ENCODE measurements around the gene L3MBTL4. TPM values are rescaled to one million over a fixed set of nuclear protein-coding genes. Genes with fewer than 3 reads are reported as not detected.

The L3MBTL4 gene
- total RNA-seq, 1 donor from 2014 or later, result 8.0 TPM

- DNase-seq, result no peak
These were observed 434.7 kb downstream of the L3MBTL4 start for GRCh38 chr18:5979971-5980457.

DNA sequence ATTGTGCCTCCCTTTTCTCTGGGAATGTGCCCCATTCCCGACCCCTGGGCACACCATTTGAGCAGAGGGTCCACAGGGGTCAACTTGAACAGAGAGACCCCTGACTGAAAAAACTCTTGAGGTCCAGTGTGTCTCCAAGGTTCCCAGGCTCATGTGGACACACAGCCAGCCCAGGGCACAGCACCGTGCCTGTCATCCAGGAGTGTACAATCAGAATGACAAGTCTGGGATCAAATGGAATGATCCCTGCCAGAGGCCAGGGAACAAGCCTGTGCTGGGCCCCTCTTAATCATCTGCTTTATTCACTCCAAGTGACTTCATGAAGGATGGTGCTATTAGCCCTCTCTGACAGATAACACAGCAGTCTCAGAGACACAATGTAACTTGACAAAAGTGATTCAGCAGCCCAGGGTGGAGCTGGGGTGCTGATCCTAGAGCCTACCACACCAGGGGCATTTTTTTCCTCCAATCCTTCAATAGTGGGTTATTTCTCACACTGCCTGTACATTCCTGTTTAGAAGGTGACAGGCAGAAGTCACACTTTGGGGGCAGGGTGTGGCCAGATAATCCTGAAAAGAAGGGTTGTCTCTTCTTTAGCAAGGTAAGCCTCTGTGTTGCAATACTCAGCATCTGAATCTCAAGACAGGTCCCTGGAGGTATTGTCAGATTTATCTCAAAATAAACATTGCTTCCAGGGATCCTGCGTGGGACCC lies 435.4 kb downstream of the L3MBTL4 start:
- no peak for DNase-seq

DNA sequence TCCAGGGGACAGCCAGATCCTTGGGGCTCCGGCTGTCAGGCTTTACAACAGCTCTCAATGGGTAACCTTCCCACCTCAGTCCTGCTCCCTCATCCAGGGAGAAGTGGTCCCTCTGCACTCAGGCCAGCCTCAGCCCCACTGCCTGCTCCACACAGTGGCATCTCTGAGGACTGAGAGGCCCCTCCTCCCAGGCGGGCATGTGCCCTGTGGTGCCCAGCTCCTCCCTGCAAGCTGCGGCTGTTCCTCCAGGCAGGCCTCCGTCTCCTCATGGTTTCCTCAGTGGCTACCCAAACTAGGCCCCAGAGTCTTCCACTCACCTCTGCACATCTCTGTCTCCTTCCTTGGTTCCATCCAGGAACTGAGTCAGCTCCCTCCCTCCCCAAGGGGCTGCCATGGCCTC lies 437.7 kb downstream of the L3MBTL4 start:
- no peak for DNase-seq

- DNase-seq, result no peak
These were observed 439.4 kb downstream of the L3MBTL4 start for GRCh38 chr18:5975111-5976002.

DNA sequence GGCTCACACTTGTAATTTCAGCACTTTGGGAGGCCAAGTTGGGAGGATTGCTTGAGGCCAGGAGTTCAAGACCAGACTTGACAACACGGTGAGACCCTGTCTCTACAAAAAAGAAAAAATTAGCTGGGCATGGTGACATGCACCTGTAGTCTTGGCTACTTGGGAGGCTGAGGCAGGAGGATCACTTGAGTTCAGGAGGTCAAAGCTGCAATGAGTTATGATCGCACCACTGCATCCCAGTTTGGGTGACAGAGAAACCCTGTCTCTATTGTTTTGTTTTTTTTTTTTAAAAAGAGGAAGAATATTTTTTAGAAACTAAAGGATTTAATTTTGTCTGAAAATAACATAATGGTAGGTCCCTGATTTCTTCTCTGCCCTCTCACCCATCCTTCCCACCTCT lies 440.0 kb downstream of the L3MBTL4 start:
- DNase-seq, result no peak

GRCh38 chr18:5973099-5973498 lies 441.6 kb downstream of the L3MBTL4 start:
- DNase-seq, result no peak

DNA sequence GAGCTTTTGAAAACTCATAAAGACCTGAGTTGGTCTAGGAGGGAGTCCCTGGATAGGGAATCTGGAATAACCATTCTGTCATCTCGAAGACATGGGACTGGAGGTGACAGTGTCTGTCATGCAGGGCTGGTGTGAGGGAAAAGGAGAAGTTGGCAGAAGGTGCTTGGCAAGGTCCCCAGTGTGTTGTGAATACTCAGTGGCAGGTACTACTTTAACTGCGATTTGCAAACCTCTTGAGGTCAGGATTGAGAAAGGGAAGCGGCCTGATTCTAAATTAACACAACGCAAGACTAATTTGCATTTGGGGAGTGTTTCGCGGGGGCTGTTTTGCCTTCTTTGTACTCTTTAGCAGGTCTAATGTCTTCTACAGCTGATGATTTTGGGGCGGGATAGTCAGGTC lies 442.4 kb downstream of the L3MBTL4 start:
- DNase-seq, result no peak

DNA sequence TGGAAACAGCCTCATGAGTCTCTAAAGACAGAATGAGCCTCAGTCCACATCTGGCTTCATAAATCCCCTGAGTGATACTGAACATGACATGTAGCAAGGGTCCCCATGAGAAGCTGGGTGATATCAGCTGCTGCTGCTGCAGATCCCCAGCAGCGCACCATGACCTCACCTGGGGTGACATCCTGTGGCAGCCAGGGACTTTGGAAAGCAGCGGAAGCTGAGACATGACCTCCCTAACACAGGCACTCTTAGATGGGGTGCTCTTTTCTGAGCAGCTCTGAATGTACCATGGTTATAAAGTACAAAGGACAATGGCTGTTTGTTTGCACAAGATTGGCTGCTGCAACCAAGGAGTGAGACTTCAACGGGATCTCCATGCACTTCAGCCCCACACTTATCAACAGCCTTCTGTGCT lies 444.7 kb downstream of the L3MBTL4 start:
- DNase-seq, result no peak

DNA sequence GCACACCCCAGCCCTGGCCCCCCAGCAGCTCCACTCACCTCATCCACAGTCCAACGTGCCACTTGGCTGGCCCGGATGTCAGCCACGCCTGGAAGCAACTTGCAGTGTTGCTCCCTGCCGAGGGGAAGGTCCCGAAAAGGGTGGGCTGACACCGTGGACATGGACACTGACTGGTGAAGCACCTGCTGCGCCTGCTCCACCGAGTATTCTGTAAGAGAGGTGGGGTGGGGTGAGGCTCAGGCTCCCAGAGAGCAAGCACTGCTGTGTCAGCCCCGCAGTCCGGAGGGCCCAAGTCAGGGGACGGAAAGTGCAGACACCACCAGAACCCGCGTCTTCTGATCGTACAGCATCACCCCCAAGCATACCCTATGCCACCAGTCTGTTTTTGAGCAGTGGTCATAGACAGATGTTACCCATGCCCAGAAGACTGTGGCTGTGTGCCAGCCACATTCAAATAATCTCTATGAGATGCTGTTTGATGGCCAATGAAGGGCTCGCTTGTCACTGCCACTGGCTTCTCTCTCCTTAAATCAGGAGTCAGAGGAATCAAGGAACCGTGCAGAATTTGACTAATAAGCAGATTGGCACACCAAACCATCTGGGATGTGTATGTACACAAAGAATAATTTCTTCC lies 445.2 kb downstream of the L3MBTL4 start:
- DNase-seq, result no peak

GRCh38 chr18:5967666-5968065 lies 447.0 kb downstream of the L3MBTL4 start:
- DNase-seq, result no peak

DNA sequence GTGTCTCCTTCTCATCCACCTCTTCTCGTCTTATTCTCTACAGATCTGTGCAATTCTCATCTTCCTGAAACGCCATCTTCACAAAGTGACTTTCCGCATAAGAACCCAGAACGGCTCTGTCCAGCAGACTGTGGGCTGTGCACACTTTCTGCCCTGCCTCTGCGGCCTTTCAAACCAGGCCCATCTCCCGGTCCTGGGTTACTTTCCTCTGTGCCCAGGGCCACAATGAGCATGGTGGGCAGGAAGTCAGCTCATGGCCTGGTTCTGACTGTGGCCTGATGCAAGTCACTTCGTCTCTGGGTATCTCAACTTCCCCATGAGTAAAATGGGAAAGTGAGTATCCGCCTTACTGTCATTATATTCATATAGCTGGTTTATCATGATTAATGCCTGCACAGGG lies 447.7 kb downstream of the L3MBTL4 start:
- DNase-seq, result no peak

DNA sequence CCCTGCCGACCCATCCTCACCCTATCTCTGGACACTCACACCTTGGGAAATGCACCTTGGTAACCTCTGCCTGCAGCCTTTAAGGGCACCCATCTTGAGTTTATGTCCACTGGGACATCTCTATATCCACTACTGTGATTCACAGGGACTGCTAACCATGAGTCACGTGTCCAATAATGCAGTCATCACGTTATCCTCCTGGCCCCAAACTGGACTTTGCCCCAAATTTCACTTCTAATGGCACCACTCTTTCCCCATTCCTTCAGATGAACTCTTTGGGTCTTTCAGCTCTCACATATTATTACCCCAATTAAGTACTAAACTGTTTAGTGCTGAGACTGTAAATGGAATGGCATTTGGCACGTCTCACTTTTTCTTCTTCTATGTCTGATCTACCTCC lies 448.2 kb downstream of the L3MBTL4 start:
- no peak for DNase-seq

DNA sequence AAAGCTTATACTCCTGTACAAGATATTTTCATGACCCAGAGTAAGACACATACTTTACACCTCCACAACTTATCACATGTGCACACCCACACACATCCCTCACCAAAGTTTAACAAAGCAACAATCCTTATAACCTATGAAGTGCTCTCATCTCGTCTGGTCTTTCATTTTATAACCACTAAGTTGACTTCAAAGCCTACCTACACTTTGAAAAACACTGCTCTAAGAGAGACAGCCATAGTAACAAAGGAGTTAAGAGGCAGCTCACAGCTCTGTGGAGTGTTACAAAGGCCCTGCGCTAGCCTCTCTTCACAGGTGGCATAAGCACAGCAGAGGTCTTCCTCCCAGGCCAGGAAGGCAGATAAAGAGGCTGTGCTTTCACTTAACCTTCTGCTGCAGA lies 449.7 kb downstream of the L3MBTL4 start:
- DNase-seq, result no peak

- DNase-seq, result no peak
These were observed 450.1 kb downstream of the L3MBTL4 start for GRCh38 chr18:5964596-5964995.

GRCh38 chr18:5964108-5964507 lies 450.6 kb downstream of the L3MBTL4 start:
- no peak for DNase-seq

GRCh38 chr18:5963267-5963666 lies 451.4 kb downstream of the L3MBTL4 start:
- DNase-seq, result no peak

GRCh38 chr18:5962362-5962761 lies 452.3 kb downstream of the L3MBTL4 start:
- no peak for DNase-seq

DNA sequence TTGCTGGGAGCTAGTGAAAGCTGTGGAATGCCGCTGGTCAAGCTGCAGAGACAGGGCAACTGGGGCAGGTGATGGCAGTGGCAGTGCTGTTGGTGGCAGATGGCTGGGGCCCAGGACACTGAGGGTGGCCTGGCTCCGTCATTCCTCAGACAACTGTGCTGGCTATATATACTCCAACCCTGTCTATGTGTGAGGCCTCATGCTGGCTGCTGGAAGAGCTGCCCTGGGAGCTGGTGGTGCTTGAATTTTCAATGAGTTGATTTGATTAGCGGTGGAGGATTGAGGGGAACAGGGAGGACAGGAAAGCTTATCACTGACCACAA lies 452.9 kb downstream of the L3MBTL4 start:
- DNase-seq, result no peak

- DNase-seq, result no peak
These were observed 453.4 kb downstream of the L3MBTL4 start for GRCh38 chr18:5961097-5961827.

- DNase-seq, result no peak
These were observed 455.9 kb downstream of the L3MBTL4 start for GRCh38 chr18:5958822-5959221.

DNA sequence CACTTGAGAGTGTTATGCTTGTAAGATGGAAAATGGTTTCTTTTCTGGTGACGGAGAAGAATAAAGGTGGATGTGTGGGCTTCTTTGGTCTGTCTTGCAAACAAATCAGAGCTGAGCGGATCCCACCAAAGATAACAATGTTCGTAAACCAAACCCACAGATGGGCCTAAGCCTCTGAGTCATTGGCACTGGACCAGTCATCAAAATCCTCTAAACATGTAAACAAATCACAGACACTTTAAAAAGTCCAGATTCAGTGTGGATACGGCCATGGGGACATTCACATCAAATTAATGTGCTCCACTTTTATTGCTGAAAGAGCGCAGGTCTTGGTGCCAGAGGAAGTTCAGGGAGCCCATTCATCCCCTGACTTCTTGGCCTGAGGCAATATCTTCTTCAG lies 458.9 kb downstream of the L3MBTL4 start:
- no peak for DNase-seq

- DNase-seq, result no peak
These were observed 463.1 kb downstream of the L3MBTL4 start for GRCh38 chr18:5951515-5952091.

DNA sequence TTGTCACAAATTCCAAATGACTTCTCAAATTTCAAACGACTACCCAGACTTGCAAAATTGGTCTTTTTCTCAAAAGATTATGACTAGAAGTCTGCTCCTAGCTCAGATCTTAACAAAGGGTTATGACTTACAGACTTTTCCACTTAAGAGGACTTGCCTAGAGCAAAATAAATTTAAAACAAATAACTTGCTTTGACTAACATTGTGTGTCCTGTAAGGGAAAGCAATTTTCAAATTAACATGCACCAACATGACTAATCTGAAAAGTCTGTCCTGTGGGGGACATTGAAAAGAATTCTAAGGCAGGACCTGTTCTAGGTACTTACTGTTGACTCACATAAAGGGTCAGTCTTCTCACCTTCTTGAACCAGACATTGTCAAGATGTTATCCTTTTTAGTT lies 465.9 kb downstream of the L3MBTL4 start:
- no peak for DNase-seq

Measured in dermis blood vessel endothelial cell (primary cell).